NCI-H526 treated with DMSO at 0.1 percent for 48 hours (cell line): Measurements from ENCODE around the gene GLB1L3.
"Not testable (repeated sequence)": the region's sequence is repeated elsewhere in the genome, so short reads cannot be mapped to it uniquely, and the experiment has no call there.

ENCODE experiments used
- DNase-seq: peaks from one replicate; lab custom pipeline; 2025; lab: John Stamatoyannopoulos, UW

The GLB1L3 gene

GRCh38 chr11:134344497-134345236, 68.5 kb downstream of the GLB1L3 start:
- DNase-seq = not testable (repeated sequence)

- no peak for DNase-seq
Measured at GRCh38 chr11:134345237-134345550, 69.0 kb downstream of the GLB1L3 start.

GRCh38 chr11:134346101-134346975, 70.2 kb downstream of the GLB1L3 start:
- peak; percentile 36 for DNase-seq

- DNase-seq = no peak
Measured at GRCh38 chr11:134346976-134347350, 70.8 kb downstream of the GLB1L3 start.

GRCh38 chr11:134347441-134347840, 71.3 kb downstream of the GLB1L3 start:
- no peak for DNase-seq

GRCh38 chr11:134349109-134349801, 73.1 kb downstream of the GLB1L3 start:
- DNase-seq = no peak

- no peak for DNase-seq
Measured at GRCh38 chr11:134349802-134350355, 73.7 kb downstream of the GLB1L3 start.

- DNase-seq = no peak
Measured at GRCh38 chr11:134350381-134350780, 74.2 kb downstream of the GLB1L3 start.

- DNase-seq = no peak
Measured at GRCh38 chr11:134352111-134352510, 75.9 kb downstream of the GLB1L3 start.

- no peak for DNase-seq
Measured at GRCh38 chr11:134355136-134355535, 79.0 kb downstream of the GLB1L3 start.

GRCh38 chr11:134355656-134356055, 79.5 kb downstream of the GLB1L3 start:
- no peak for DNase-seq

- no peak for DNase-seq
Measured at GRCh38 chr11:134356656-134357544, 80.7 kb downstream of the GLB1L3 start.

GRCh38 chr11:134357545-134357839, 81.3 kb downstream of the GLB1L3 start:
- no peak for DNase-seq

GRCh38 chr11:134358165-134358855, 82.1 kb downstream of the GLB1L3 start:
- DNase-seq = no peak

- no peak for DNase-seq
Measured at GRCh38 chr11:134358856-134359490, 82.8 kb downstream of the GLB1L3 start.

GRCh38 chr11:134359646-134360045, 83.5 kb downstream of the GLB1L3 start:
- no peak for DNase-seq

GRCh38 chr11:134360050-134360835, 84.1 kb downstream of the GLB1L3 start:
- DNase-seq = peak; percentile 94

GRCh38 chr11:134361661-134362060, 85.5 kb downstream of the GLB1L3 start:
- DNase-seq = no peak

GRCh38 chr11:134362192-134362901, 86.2 kb downstream of the GLB1L3 start:
- DNase-seq = no peak
